ENCODE data around the gene GNAI3. TPM values are rescaled to one million over a fixed set of nuclear protein-coding genes. Genes with fewer than 3 reads are reported as not detected.

The GNAI3 gene
- total and polyA plus RNA-seq, 12 donors: 1.6 to 3.6 (median 2.7) TPM

- intact Hi-C loops (cut with DNase I): no loop called here
- DNase-seq: no peak
- H3K4me3 ChIP-seq: no peak overlapping the region
- WGBS, 2 donors: 93 to 95% methylated on average over 13 of the region's 13 CpGs
- H3K36me3 ChIP-seq: no peaks in the 10 kb centered on the region
- TF ChIP-seq CTCF (IDR thresholded peaks at IDR 0.05): no peak
- H3K27me3 ChIP-seq: no peaks in the 10 kb centered on the region
- peaks cover 0 to 45% (median 0%) of the 10 kb centered on the region in 9 donors for H3K4me1 ChIP-seq
- no peaks in the 10 kb centered on the region for H3K9me3 ChIP-seq
- H3K27ac ChIP-seq: no peak overlapping the region
- ATAC-seq: no peak
These were observed 63.0 kb downstream of the GNAI3 start for GRCh38 chr1:109611308-109611990.

- peaks cover 0 to 60% (median 0%) of the 10 kb centered on the region in 9 donors for H3K4me1 ChIP-seq
These were observed 65.1 kb downstream of the GNAI3 start for GRCh38 chr1:109613361-109614147.

GRCh38 chr1:109615879-109616278 is 67.5 kb downstream of the GNAI3 start:
- H3K36me3 ChIP-seq: no peaks in the 10 kb centered on the region
- peak overlapping the region in 4 of 10 donors; percentile 33 to 97 (median 50) for H3K27ac ChIP-seq
- 58 to 59% methylated on average over 3 of the region's 3 CpGs for WGBS, 2 donors
- H3K9me3 ChIP-seq: no peaks in the 10 kb centered on the region
- H3K27me3 ChIP-seq: no peaks in the 10 kb centered on the region
- no peak overlapping the region for H3K4me3 ChIP-seq
- H3K4me1 ChIP-seq: peaks cover 0 to 74% (median 20%) of the 10 kb centered on the region in 9 donors
- intact Hi-C loops (cut with DNase I): no loop called here
- DNase-seq (no peak), ATAC-seq (peak in 4 of 8 donors; percentile 18 to 39 (median 26))
- TF ChIP-seq CTCF (IDR thresholded peaks at IDR 0.05): no peak

More at GRCh38 chr1:109613361-109614147, 65.1 kb downstream of the GNAI3 start:
- WGBS, 2 donors: 56 to 61% methylated on average over 7 of the region's 7 CpGs
- Histone ChIP-seq H3K36me3 (no peaks in the 10 kb centered on the region), H3K27me3 (no peaks in the 10 kb centered on the region), H3K4me3 (no peak overlapping the region), H3K9me3 (no peaks in the 10 kb centered on the region), H3K27ac (peak overlapping the region in 3 of 10 donors; percentile 17 to 56 (median 28))
- ATAC-seq (peak in 1 of 8 donors; percentile 30), DNase-seq (no peak)
- intact Hi-C loops (cut with DNase I): no loop called here
- TF ChIP-seq CTCF (IDR thresholded peaks at IDR 0.05): no peak

GRCh38 chr1:109616391-109616790 is 68.0 kb downstream of the GNAI3 start:
- peak overlapping the region in 4 of 10 donors; percentile 33 to 97 (median 50) for H3K27ac ChIP-seq
- TF ChIP-seq CTCF (IDR thresholded peaks at IDR 0.05): no peak
- no peaks in the 10 kb centered on the region for H3K9me3 ChIP-seq
- no peaks in the 10 kb centered on the region for H3K36me3 ChIP-seq
- no peaks in the 10 kb centered on the region for H3K27me3 ChIP-seq
- intact Hi-C loops (cut with DNase I): no loop called here
- 80 to 82% methylated on average over 3 of the region's 3 CpGs for WGBS, 2 donors
- DNase-seq (no peak), ATAC-seq (no peak)
- no peak overlapping the region for H3K4me3 ChIP-seq
- H3K4me1 ChIP-seq: peaks cover 0 to 75% (median 25%) of the 10 kb centered on the region in 9 donors
